ENCODE data around the gene CASTOR2.
A peak's percentile ranks its signal among the peaks of the same experiment; 100 is the strongest.
"Not testable (repeated sequence)": the region's sequence is repeated elsewhere in the genome, so short reads cannot be mapped to it uniquely, and the experiment has no call there.

Gene CASTOR2

DNA sequence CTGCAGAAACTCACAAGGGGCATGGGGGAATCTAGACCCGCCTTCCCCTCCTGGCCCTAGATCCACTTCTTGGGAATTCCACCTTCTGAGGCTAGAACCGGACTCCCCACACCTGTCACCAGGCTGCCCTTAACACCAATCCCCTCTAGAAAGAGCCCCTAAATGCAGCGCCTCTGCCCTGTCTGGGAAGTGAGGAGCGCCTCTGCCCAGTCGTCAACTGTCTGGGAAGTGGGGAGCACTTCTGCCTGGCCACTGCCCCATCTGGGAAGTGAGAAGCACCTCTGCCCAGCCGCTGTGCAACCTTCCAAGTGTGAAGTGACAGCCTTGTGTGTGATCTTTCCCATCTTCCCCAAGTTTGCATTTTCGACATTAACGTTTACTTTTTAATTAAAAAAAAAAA lies 100.3 kb downstream of the CASTOR2 start:
- DNase-seq (ENCODE audit: low read depth): no peak
- no peak overlapping the region for H3K4me3 ChIP-seq (ENCODE audit: low read length)
- TF ChIP-seq, protein P1, sequence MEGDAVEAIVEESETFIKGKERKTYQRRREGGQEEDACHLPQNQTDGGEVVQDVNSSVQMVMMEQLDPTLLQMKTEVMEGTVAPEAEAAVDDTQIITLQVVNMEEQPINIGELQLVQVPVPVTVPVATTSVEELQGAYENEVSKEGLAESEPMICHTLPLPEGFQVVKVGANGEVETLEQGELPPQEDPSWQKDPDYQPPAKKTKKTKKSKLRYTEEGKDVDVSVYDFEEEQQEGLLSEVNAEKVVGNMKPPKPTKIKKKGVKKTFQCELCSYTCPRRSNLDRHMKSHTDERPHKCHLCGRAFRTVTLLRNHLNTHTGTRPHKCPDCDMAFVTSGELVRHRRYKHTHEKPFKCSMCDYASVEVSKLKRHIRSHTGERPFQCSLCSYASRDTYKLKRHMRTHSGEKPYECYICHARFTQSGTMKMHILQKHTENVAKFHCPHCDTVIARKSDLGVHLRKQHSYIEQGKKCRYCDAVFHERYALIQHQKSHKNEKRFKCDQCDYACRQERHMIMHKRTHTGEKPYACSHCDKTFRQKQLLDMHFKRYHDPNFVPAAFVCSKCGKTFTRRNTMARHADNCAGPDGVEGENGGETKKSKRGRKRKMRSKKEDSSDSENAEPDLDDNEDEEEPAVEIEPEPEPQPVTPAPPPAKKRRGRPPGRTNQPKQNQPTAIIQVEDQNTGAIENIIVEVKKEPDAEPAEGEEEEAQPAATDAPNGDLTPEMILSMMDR (IDR thresholded peaks at IDR 0.05; ENCODE audit: insufficient read depth, low read depth, low read length, missing control alignments): no peak

DNA sequence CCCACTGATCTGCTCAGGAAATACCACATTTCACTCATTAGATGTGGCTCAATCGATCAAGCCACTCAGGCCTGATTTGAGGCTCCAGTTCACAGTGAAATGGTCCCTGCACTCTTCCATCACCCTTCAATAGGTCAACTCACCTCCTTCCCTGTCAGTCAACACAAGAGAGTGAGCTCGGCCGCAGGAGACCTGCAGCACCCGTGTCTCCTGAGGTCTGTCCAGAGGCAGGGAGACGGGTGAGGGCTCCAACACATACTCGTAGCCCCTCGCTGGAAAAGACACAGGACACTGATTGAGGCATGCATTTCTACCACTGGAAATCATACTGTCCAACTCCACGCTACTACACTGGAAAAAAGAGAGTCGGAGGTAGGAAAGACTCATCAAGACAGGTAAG lies 102.0 kb downstream of the CASTOR2 start:
- DNase-seq (ENCODE audit: low read depth): no peak
- TF ChIP-seq, protein P1 (IDR thresholded peaks at IDR 0.05; ENCODE audit: insufficient read depth, low read depth, low read length, missing control alignments): no peak
- no peak overlapping the region for H3K4me3 ChIP-seq (ENCODE audit: low read length)

DNA sequence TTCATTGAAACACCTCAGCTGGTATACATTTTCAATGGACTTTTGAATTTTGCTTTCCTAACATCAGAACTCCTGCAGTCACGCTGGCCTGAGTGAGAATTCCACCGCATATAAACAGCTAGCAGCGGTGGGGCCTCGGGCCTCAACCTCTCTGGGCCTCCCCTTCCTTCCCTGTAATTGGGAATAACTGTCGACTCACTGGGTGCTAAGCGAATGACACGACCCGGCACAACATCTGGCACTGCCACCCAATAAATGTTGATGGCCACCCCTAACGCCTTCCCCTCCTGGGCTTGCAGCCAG lies 108.4 kb downstream of the CASTOR2 start:
- TF ChIP-seq, protein P1 (IDR thresholded peaks at IDR 0.05; ENCODE audit: insufficient read depth, low read depth, low read length, missing control alignments): no peak
- peak overlapping the region; percentile 75 for H3K4me3 ChIP-seq (ENCODE audit: low read length)
- DNase-seq (ENCODE audit: low read depth): no peak

DNA sequence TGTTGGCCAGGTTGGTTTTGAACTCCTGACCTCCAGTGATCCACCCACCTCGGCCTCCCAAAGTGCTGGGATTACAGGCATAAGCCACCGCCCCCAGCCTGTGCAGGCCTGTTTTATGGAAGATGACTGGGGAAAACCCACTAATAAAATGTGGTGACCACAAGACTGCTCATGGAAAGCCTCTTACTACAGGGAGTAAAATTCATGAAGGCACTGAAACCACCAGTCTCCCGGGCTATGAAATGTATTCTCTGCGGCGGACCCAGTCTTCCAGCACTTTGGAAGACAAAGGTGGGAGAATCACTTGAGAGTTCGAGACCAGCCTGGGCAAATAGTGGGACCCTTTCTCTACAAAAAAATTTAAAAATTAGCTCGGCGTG lies 109.7 kb downstream of the CASTOR2 start:
- H3K4me3 ChIP-seq (ENCODE audit: low read length): peak overlapping the region; percentile 75
- not testable (repeated sequence) for DNase-seq (ENCODE audit: low read depth)
